ENCODE results near the gene EIF4EBP2. TPM values are rescaled to one million over a fixed set of nuclear protein-coding genes. Genes with fewer than 3 reads are reported as not detected.
A peak's percentile ranks its signal among the peaks of the same experiment; 100 is the strongest.

EIF4EBP2 gene
- total RNA-seq, 1 donor: 46.0 TPM

GRCh38 chr10:70424320-70424719 lies 20.4 kb downstream of the EIF4EBP2 start:
- H3K79me2 ChIP-seq (ENCODE audit: insufficient read depth, low read length): peaks cover 8% of the 10 kb centered on the region
- H2AFZ ChIP-seq (ENCODE audit: low read length): no peak overlapping the region
- no peaks in the 10 kb centered on the region for H3K9me3 ChIP-seq (ENCODE audit: low read depth, low read length)
- no peak for DNase-seq (ENCODE audit: insufficient read length, low spot score, missing footprints)
- H3K4me2 ChIP-seq (ENCODE audit: insufficient read depth, low read length): no peak overlapping the region
- peaks cover 90% of the 10 kb centered on the region for H3K36me3 ChIP-seq (ENCODE audit: insufficient read depth, low read length)
- no peak for TF ChIP-seq CTCF (IDR thresholded peaks at IDR 0.05; ENCODE audit: extremely low read depth, low read depth, low read length)
- H3K27me3 ChIP-seq (ENCODE audit: insufficient read depth, low read length): no peaks in the 10 kb centered on the region
- H3K27ac ChIP-seq (ENCODE audit: low read depth, low read length): no peak overlapping the region
- no peaks in the 10 kb centered on the region for H3K4me1 ChIP-seq (ENCODE audit: insufficient read depth, low read length)
- no peak overlapping the region for H3K4me3 ChIP-seq (ENCODE audit: insufficient read depth, low read length)
- H4K20me1 ChIP-seq (ENCODE audit: insufficient read depth, low read length): peaks cover 20% of the 10 kb centered on the region

- peaks cover 87% of the 10 kb centered on the region for H3K36me3 ChIP-seq (ENCODE audit: insufficient read depth, low read length)
- no peak for TF ChIP-seq CTCF (IDR thresholded peaks at IDR 0.05; ENCODE audit: extremely low read depth, low read depth, low read length)
- no peaks in the 10 kb centered on the region for H3K27me3 ChIP-seq (ENCODE audit: insufficient read depth, low read length)
- no peak overlapping the region for H3K27ac ChIP-seq (ENCODE audit: low read depth, low read length)
- H4K20me1 ChIP-seq (ENCODE audit: insufficient read depth, low read length): peaks cover 14% of the 10 kb centered on the region
- H3K79me2 ChIP-seq (ENCODE audit: insufficient read depth, low read length): peaks cover under 1% of the 10 kb centered on the region
- no peaks in the 10 kb centered on the region for H3K9me3 ChIP-seq (ENCODE audit: low read depth, low read length)
- no peak overlapping the region for H3K4me2 ChIP-seq (ENCODE audit: insufficient read depth, low read length)
- no peak overlapping the region for H2AFZ ChIP-seq (ENCODE audit: low read length)
- H3K4me3 ChIP-seq (ENCODE audit: insufficient read depth, low read length): no peak overlapping the region
- DNase-seq (ENCODE audit: insufficient read length, low spot score, missing footprints): no peak
- H3K4me1 ChIP-seq (ENCODE audit: insufficient read depth, low read length): peaks cover 2% of the 10 kb centered on the region
Observed at GRCh38 chr10:70425096-70425495, 21.2 kb downstream of the EIF4EBP2 start.

GRCh38 chr10:70426823-70427222 lies 22.9 kb downstream of the EIF4EBP2 start:
- Histone ChIP-seq H3K4me3 (ENCODE audit: insufficient read depth, low read length) (no peak overlapping the region), H3K27ac (ENCODE audit: low read depth, low read length) (no peak overlapping the region), H4K20me1 (ENCODE audit: insufficient read depth, low read length) (peaks cover 17% of the 10 kb centered on the region), H3K36me3 (ENCODE audit: insufficient read depth, low read length) (peaks cover 79% of the 10 kb centered on the region), H3K4me2 (ENCODE audit: insufficient read depth, low read length) (no peak overlapping the region), H3K4me1 (ENCODE audit: insufficient read depth, low read length) (peaks cover 10% of the 10 kb centered on the region), H3K9me3 (ENCODE audit: low read depth, low read length) (no peaks in the 10 kb centered on the region), H2AFZ (ENCODE audit: low read length) (no peak overlapping the region), H3K27me3 (ENCODE audit: insufficient read depth, low read length) (no peaks in the 10 kb centered on the region), H3K79me2 (ENCODE audit: insufficient read depth, low read length) (no peaks in the 10 kb centered on the region)
- DNase-seq (ENCODE audit: insufficient read length, low spot score, missing footprints): no peak
- TF ChIP-seq CTCF (IDR thresholded peaks at IDR 0.05; ENCODE audit: extremely low read depth, low read depth, low read length): no peak

- H3K4me2 ChIP-seq (ENCODE audit: insufficient read depth, low read length): no peak overlapping the region
- H3K27me3 ChIP-seq (ENCODE audit: insufficient read depth, low read length): no peaks in the 10 kb centered on the region
- no peaks in the 10 kb centered on the region for H3K79me2 ChIP-seq (ENCODE audit: insufficient read depth, low read length)
- DNase-seq (ENCODE audit: insufficient read length, low spot score, missing footprints): no peak
- peak overlapping the region; percentile 62 for H3K27ac ChIP-seq (ENCODE audit: low read depth, low read length)
- no peak overlapping the region for H3K4me3 ChIP-seq (ENCODE audit: insufficient read depth, low read length)
- H3K36me3 ChIP-seq (ENCODE audit: insufficient read depth, low read length): peaks cover 44% of the 10 kb centered on the region
- no peak overlapping the region for H2AFZ ChIP-seq (ENCODE audit: low read length)
- H4K20me1 ChIP-seq (ENCODE audit: insufficient read depth, low read length): peaks cover 8% of the 10 kb centered on the region
- H3K9me3 ChIP-seq (ENCODE audit: low read depth, low read length): no peaks in the 10 kb centered on the region
- H3K4me1 ChIP-seq (ENCODE audit: insufficient read depth, low read length): peaks cover 31% of the 10 kb centered on the region
- peak; percentile 30 for TF ChIP-seq CTCF (IDR thresholded peaks at IDR 0.05; ENCODE audit: extremely low read depth, low read depth, low read length)
Observed at GRCh38 chr10:70430493-70431445, 26.8 kb downstream of the EIF4EBP2 start.

Data from osteoblast (primary cell).